OCI-LY7 (cell line): ENCODE data around the gene MOCS1. TPM values are rescaled to one million over a fixed set of nuclear protein-coding genes. Genes with fewer than 3 reads are reported as not detected.

Experiments
- BruUV-seq: library from RNA; stranded (reverse); fragments of 400-500 nt; replicated peaks from 2 replicates; lab custom pipeline; 2021; lab: Mats Ljungman, UMichigan
- CTCF ChIA-PET: fragments of 300-600 bp; sonication (Branson Sonifier 250); formaldehyde crosslinking; loops from one replicate; lab custom pipeline; 2022; ENCODE audit warnings: antibody characterized with exemption; ENCODE audit not compliant: unreplicated experiment; lab: Charles Lee
- POLR2A ChIA-PET: fragments of 300-600 bp; sonication (Branson Sonifier 250); formaldehyde crosslinking; loops from one replicate; lab custom pipeline; 2022; ENCODE audit warnings: antibody characterized with exemption; lab: Charles Lee
- DNase-seq: peaks from one replicate; pipeline ENCODE4 v3.0.0-alpha.2; 2015; ENCODE audit warnings: low spot score
- H2AFZ ChIP-seq: fragments of 200-600 bp; sonication (generic), shearing (Covaris generic); 2 replicates; pipeline ENCODE4 v1.6.1; 2014; ENCODE audit warnings: mild to moderate bottlenecking, antibody characterized with exemption, low read length, moderate library complexity
- H3K27ac ChIP-seq: fragments of 200-600 bp; sonication (generic); 2 replicates; pipeline ENCODE4 v1.5.1; 2014; ENCODE audit warnings: mixed run types, low read depth, mild to moderate bottlenecking, moderate library complexity, low read length, inconsistent platforms; ENCODE audit not compliant: poor library complexity, severe bottlenecking
- H3K36me3 ChIP-seq: fragments of 200-600 bp; sonication (generic); 2 replicates; pipeline ENCODE4 v1.6.1; 2014; ENCODE audit warnings: mild to moderate bottlenecking, antibody characterized with exemption, low read length, moderate library complexity, mixed read lengths; ENCODE audit not compliant: insufficient read depth
- H3K4me1 ChIP-seq: fragments of 200-600 bp; sonication (generic); 2 replicates; pipeline ENCODE4 v1.5.1; 2014; ENCODE audit warnings: mild to moderate bottlenecking, low read length; ENCODE audit not compliant: insufficient read depth, poor library complexity, severe bottlenecking
- H3K4me2 ChIP-seq: fragments of 200-600 bp; sonication (generic); 2 replicates; pipeline ENCODE4 v1.6.1; 2014; ENCODE audit warnings: mild to moderate bottlenecking, low read length
- H3K4me3 ChIP-seq: fragments of 200-600 bp; sonication (generic); 2 replicates; pipeline ENCODE4 v1.5.1; 2014; ENCODE audit warnings: mild to moderate bottlenecking, low read depth, low read length; ENCODE audit not compliant: poor library complexity, severe bottlenecking
- H3K79me2 ChIP-seq: fragments of 200-600 bp; sonication (generic); 2 replicates; pipeline ENCODE4 v1.6.1; 2016; ENCODE audit warnings: low read depth, mild to moderate bottlenecking, low read length, moderate library complexity, mixed read lengths; ENCODE audit not compliant: insufficient read depth
- H3K9me2 ChIP-seq: fragments of 200-600 bp; sonication (generic); 2 replicates; pipeline ENCODE4 v1.6.1; 2016; ENCODE audit warnings: mild to moderate bottlenecking, low read length, mixed read lengths; ENCODE audit not compliant: insufficient read depth
- H3K9me3 ChIP-seq: fragments of 200-600 bp; sonication (generic); 2 replicates; pipeline ENCODE4 v1.6.1; 2014; ENCODE audit warnings: mild to moderate bottlenecking, mixed run types, low read length, mixed read lengths
- H4K20me1 ChIP-seq: fragments of 200-600 bp; sonication (generic); 2 replicates; pipeline ENCODE4 v1.6.1; 2014; ENCODE audit warnings: mild to moderate bottlenecking, antibody characterized with exemption, low read length, moderate library complexity, mixed read lengths; ENCODE audit not compliant: insufficient read depth
- EZH2phosphoT487 ChIP-seq: fragments of 200-600 bp; sonication (generic); IDR thresholded peaks from 2 replicates; pipeline ENCODE4 v1.6.1; 2018; ENCODE audit warnings: low read depth, borderline replicate concordance, mild to moderate bottlenecking, mixed run types, antibody characterized with exemption, low read length, moderate library complexity, mixed read lengths
- intact Hi-C: fragments of 100-400 bp; cut with micrococcal nuclease; formaldehyde crosslinking; loops from one replicate; pipeline ENCODE4 v1.10.0; 2022; ENCODE audit not compliant: unreplicated experiment
- total RNA-seq, 2 experiments: library from RNA; depleted of rRNA in 1 of 2; stranded (reverse); fragments of >200 nt in 1 of 2; shearing (Covaris generic) in 1 of 2; gene quantifications; 2 replicates each; pipeline ENCODE4 v1.2.3, GENCODE V29; 2014 to 2022
- TF ChIP-seq, protein P1 (sequence below): fragments of 200-600 bp; sonication (generic); conservative IDR thresholded peaks from 2 replicates; pipeline ENCODE4 v1.5.1; 2014; ENCODE audit warnings: mild to moderate bottlenecking, antibody characterized with exemption, low read length, moderate library complexity, mixed read lengths

Gene MOCS1
- total RNA-seq, 2 experiments from 2014 or later = not detected

DNA sequence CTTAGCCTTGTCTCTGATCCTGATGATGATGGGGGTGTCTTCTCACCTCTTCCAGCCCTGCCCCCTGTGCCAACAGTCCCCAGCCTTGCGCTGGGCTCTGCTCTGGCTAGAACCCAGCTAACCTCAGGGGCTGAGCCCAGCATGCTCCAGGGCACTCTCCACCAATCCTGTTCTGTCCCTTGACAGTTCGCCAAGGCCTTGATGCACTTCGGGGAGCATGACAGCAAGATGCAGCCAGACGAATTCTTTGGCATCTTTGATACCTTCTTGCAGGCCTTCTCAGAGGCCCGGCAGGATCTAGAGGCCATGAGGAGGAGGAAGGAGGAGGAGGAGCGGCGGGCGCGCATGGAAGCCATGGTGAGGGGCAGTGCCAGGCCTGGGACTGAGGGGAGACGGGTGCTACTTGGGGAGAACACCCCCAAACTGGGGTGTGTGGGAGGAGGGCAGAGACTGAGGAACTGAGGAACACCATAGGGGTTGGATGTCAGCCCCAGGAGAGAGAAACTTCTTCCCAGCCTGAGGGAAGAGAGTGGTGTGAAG lies 33.1 kb downstream of the MOCS1 start:
- Histone ChIP-seq H3K27ac (no peak overlapping the region), H4K20me1 (no peaks in the 10 kb centered on the region), H3K79me2 (no peaks in the 10 kb centered on the region), H3K4me2 (no peak overlapping the region), H3K4me3 (no peak overlapping the region), H3K9me2 (no peaks in the 10 kb centered on the region), H3K9me3 (no peaks in the 10 kb centered on the region), H3K36me3 (no peaks in the 10 kb centered on the region), H2AFZ (no peak overlapping the region), H3K4me1 (no peaks in the 10 kb centered on the region)
- no peak for TF ChIP-seq EZH2phosphoT487
- TF ChIP-seq, protein P1, sequence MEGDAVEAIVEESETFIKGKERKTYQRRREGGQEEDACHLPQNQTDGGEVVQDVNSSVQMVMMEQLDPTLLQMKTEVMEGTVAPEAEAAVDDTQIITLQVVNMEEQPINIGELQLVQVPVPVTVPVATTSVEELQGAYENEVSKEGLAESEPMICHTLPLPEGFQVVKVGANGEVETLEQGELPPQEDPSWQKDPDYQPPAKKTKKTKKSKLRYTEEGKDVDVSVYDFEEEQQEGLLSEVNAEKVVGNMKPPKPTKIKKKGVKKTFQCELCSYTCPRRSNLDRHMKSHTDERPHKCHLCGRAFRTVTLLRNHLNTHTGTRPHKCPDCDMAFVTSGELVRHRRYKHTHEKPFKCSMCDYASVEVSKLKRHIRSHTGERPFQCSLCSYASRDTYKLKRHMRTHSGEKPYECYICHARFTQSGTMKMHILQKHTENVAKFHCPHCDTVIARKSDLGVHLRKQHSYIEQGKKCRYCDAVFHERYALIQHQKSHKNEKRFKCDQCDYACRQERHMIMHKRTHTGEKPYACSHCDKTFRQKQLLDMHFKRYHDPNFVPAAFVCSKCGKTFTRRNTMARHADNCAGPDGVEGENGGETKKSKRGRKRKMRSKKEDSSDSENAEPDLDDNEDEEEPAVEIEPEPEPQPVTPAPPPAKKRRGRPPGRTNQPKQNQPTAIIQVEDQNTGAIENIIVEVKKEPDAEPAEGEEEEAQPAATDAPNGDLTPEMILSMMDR = no peak
- CTCF ChIA-PET = no interaction called here
- POLR2A ChIA-PET = no interaction called here
- BruUV-seq = no TSS peak
- no peak for DNase-seq
- intact Hi-C loops = no loop called here

DNA sequence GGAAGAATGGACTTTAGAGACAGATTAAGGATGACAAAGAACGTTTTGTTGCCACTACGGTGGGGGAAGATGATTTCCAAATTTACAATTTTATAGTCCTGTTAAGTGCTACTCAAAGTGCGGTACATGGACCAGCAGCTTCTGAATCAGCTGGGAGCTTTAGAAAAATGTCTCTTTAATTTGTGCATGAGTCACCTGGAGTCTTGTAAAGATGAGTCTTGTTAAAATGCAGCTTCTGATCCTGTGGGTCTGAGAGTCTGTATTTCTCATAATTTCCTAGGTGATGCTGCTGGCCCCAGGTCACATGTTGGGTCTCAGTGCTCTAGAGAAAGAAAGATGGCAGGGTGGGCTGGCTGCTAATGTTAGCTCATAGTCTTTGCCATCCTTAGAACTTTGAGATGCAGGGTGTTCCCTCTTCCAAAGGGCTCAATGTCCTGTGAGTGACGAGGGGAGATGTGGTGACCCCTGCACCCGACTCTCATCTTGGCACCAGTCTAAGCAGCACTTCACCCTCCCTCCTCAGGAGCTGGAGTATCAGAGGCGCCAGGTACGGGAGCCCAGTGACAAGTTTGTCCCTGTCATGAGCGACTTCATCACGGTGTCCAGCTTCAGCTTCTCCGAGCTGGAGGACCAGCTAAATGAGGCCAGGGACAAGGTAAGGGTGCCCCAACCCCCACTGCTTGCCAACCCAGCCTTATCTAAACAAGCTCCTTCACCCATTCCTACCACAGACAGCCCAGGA lies 34.5 kb downstream of the MOCS1 start:
- intact Hi-C loops = no loop called here
- ChIA-PET POLR2A (interaction anchor here (0.6 kb wide), 1 partner anchor 188 kb away, joined by 5 read pairs; no protein-coding TSS in a partner anchor), CTCF (no interaction called here)

More for the DNA sequence above, 34.5 kb downstream of the MOCS1 start:
- Histone ChIP-seq H2AFZ (no peak overlapping the region), H3K4me1 (no peaks in the 10 kb centered on the region), H3K9me3 (no peaks in the 10 kb centered on the region), H3K36me3 (no peaks in the 10 kb centered on the region), H3K4me3 (no peak overlapping the region), H3K9me2 (no peaks in the 10 kb centered on the region), H3K27ac (no peak overlapping the region), H3K79me2 (no peaks in the 10 kb centered on the region), H3K4me2 (no peak overlapping the region), H4K20me1 (no peaks in the 10 kb centered on the region)
- DNase-seq = no peak
- TF ChIP-seq EZH2phosphoT487 = no peak
- TF ChIP-seq, protein P1 = no peak
- no TSS peak for BruUV-seq
